Muscle of leg (tissue), 11 donors: ENCODE results near the gene MINDY2. TPM values are rescaled to one million over a fixed set of nuclear protein-coding genes. Genes with fewer than 3 reads are reported as not detected.
"Not testable (repeated sequence)": the region's sequence is repeated elsewhere in the genome, so short reads cannot be mapped to it uniquely, and the experiment has no call there.

ENCODE experiments used
- DNase-seq: peaks from one replicate; pipeline ENCODE4 v3.0.0; 2013
- H3K27ac ChIP-seq: one replicate; pipeline ENCODE4 v1.5.1; 2013; ENCODE audit warnings: mild to moderate bottlenecking, low read length, control low read depth
- H3K27me3 ChIP-seq: one replicate; pipeline ENCODE4 v1.6.1; 2013; ENCODE audit warnings: low read length; ENCODE audit not compliant: control insufficient read depth, insufficient read depth
- H3K36me3 ChIP-seq: one replicate; pipeline ENCODE4 v1.6.1; 2013; ENCODE audit warnings: low read length; ENCODE audit not compliant: control insufficient read depth, insufficient read depth
- H3K4me1 ChIP-seq: one replicate; pipeline ENCODE4 v1.6.1; 2013; ENCODE audit warnings: low read length; ENCODE audit not compliant: control insufficient read depth, insufficient read depth
- H3K4me3 ChIP-seq: one replicate; pipeline ENCODE4 v1.5.1; 2013; ENCODE audit warnings: low read length, control low read depth
- H3K9me3 ChIP-seq: replicated peaks from 2 replicates; pipeline ENCODE4 v1.6.1; 2013; ENCODE audit warnings: low read depth, low read length; ENCODE audit not compliant: control insufficient read depth
- WGBS: methylation state at CpG from one replicate; pipeline ENCODE4 v1.1.5; 2013; ENCODE audit warnings: missing lambda C conversion rate; ENCODE audit not compliant: insufficient coverage; 5-methylcytosine and 5-hydroxymethylcytosine counted together
- polyA plus RNA-seq, 8 donors: library from polyadenylated mRNA; unstranded; fragments of 120-200 nt; gene quantifications; one replicate each; pipeline versions ENCODE4 v1.2.1 to v1.2.3, GENCODE V29; 2013; ENCODE audit warnings: inconsistent platforms in 1 of 8, low replicate concordance in 1 of 8; ENCODE audit not compliant: insufficient read length in 8 of 8, insufficient read depth in 1 of 8
- total RNA-seq: library from RNA; stranded (reverse); fragments of 120-200 nt; gene quantifications from one replicate; pipeline ENCODE4 v1.2.4, GENCODE V29; 2013

The MINDY2 gene
- total and polyA plus RNA-seq, 9 donors = 6.2 to 13.6 (median 8.5) TPM

- no peak for DNase-seq
- no peak overlapping the region for H3K27ac ChIP-seq
- WGBS = 50% methylated on average over 1 of the region's 3 CpGs
Observed at GRCh38 chr15:58752716-58753115, 18.4 kb upstream of the MINDY2 start.

GRCh38 chr15:58755350-58755749 lies 15.8 kb upstream of the MINDY2 start:
- no peaks in the 10 kb centered on the region for H3K36me3 ChIP-seq
- no CpG with 5 or more reads among the region's 3 CpGs for WGBS
- no peaks in the 10 kb centered on the region for H3K9me3 ChIP-seq

More at GRCh38 chr15:58752716-58753115, 18.4 kb upstream of the MINDY2 start:
- Histone ChIP-seq H3K9me3 (no peaks in the 10 kb centered on the region), H3K4me1 (peaks cover 5% of the 10 kb centered on the region), H3K27me3 (no peaks in the 10 kb centered on the region), H3K36me3 (no peaks in the 10 kb centered on the region), H3K4me3 (no peak overlapping the region)

GRCh38 chr15:58755956-58756355 lies 15.1 kb upstream of the MINDY2 start:
- Histone ChIP-seq H3K27me3 (no peaks in the 10 kb centered on the region), H3K4me1 (no peaks in the 10 kb centered on the region), H3K4me3 (no peak overlapping the region), H3K36me3 (no peaks in the 10 kb centered on the region), H3K27ac (no peak overlapping the region), H3K9me3 (no peaks in the 10 kb centered on the region)
- DNase-seq = peak; percentile 15
- WGBS = 67% methylated on average over 4 of the region's 6 CpGs

More at GRCh38 chr15:58755350-58755749, 15.8 kb upstream of the MINDY2 start:
- H3K27me3 ChIP-seq = no peaks in the 10 kb centered on the region
- DNase-seq = no peak
- no peak overlapping the region for H3K27ac ChIP-seq
- peaks cover 5% of the 10 kb centered on the region for H3K4me1 ChIP-seq
- H3K4me3 ChIP-seq = no peak overlapping the region

GRCh38 chr15:58758141-58758540 lies 13.0 kb upstream of the MINDY2 start:
- peak; percentile 25 for DNase-seq
- no peaks in the 10 kb centered on the region for H3K36me3 ChIP-seq
- H3K4me3 ChIP-seq = no peak overlapping the region
- no peaks in the 10 kb centered on the region for H3K27me3 ChIP-seq
- no peaks in the 10 kb centered on the region for H3K9me3 ChIP-seq
- H3K27ac ChIP-seq = no peak overlapping the region
- no peaks in the 10 kb centered on the region for H3K4me1 ChIP-seq
- WGBS = 60% methylated on average over 1 of the region's 3 CpGs

- no CpG with 5 or more reads among the region's 7 CpGs for WGBS
- H3K27ac ChIP-seq = no peak overlapping the region
- no peak overlapping the region for H3K4me3 ChIP-seq
- no peak for DNase-seq
- no peaks in the 10 kb centered on the region for H3K4me1 ChIP-seq
- H3K27me3 ChIP-seq = no peaks in the 10 kb centered on the region
- peaks cover 5% of the 10 kb centered on the region for H3K9me3 ChIP-seq
- H3K36me3 ChIP-seq = no peaks in the 10 kb centered on the region
Observed at GRCh38 chr15:58760385-58761009, 10.6 kb upstream of the MINDY2 start.

- Histone ChIP-seq H3K4me3 (no peak overlapping the region), H3K36me3 (no peaks in the 10 kb centered on the region), H3K27me3 (no peaks in the 10 kb centered on the region), H3K9me3 (peaks cover 5% of the 10 kb centered on the region), H3K27ac (no peak overlapping the region), H3K4me1 (no peaks in the 10 kb centered on the region)
- no peak for DNase-seq
- WGBS = no CpG with 5 or more reads among the region's 1 CpG
Observed at GRCh38 chr15:58761010-58761388, 10.1 kb upstream of the MINDY2 start.

GRCh38 chr15:58762285-58762684 lies 8.8 kb upstream of the MINDY2 start:
- DNase-seq = no peak
- Histone ChIP-seq H3K4me1 (no peaks in the 10 kb centered on the region), H3K36me3 (no peaks in the 10 kb centered on the region), H3K9me3 (peaks cover 5% of the 10 kb centered on the region), H3K27me3 (no peaks in the 10 kb centered on the region), H3K27ac (no peak overlapping the region), H3K4me3 (no peak overlapping the region)

GRCh38 chr15:58762731-58763130 lies 8.4 kb upstream of the MINDY2 start:
- Histone ChIP-seq H3K4me3 (no peak overlapping the region), H3K9me3 (peaks cover 5% of the 10 kb centered on the region), H3K4me1 (no peaks in the 10 kb centered on the region), H3K27me3 (no peaks in the 10 kb centered on the region), H3K27ac (no peak overlapping the region), H3K36me3 (no peaks in the 10 kb centered on the region)
- WGBS = no CpG with 5 or more reads among the region's 1 CpG
- DNase-seq = no peak

- Histone ChIP-seq H3K4me3 (no peak overlapping the region), H3K27me3 (no peaks in the 10 kb centered on the region), H3K27ac (no peak overlapping the region), H3K9me3 (peaks cover 5% of the 10 kb centered on the region), H3K4me1 (no peaks in the 10 kb centered on the region), H3K36me3 (no peaks in the 10 kb centered on the region)
- no peak for DNase-seq
- 93% methylated on average over 5 of the region's 5 CpGs for WGBS
Observed at GRCh38 chr15:58764468-58764867, 6.6 kb upstream of the MINDY2 start.

GRCh38 chr15:58766290-58766689 lies 4.8 kb upstream of the MINDY2 start:
- Histone ChIP-seq H3K27ac (no peak overlapping the region), H3K36me3 (no peaks in the 10 kb centered on the region), H3K4me3 (no peak overlapping the region), H3K27me3 (no peaks in the 10 kb centered on the region), H3K9me3 (peaks cover 5% of the 10 kb centered on the region), H3K4me1 (peaks cover 4% of the 10 kb centered on the region)
- DNase-seq = no peak
- 92% methylated on average over 1 of the region's 5 CpGs for WGBS

GRCh38 chr15:58768601-58769004 lies 2.5 kb upstream of the MINDY2 start:
- H3K4me3 ChIP-seq, DNase-seq, H3K4me1 ChIP-seq, H3K9me3 ChIP-seq, H3K27me3 ChIP-seq, H3K27ac ChIP-seq, H3K36me3 ChIP-seq: not testable (repeated sequence)
- 87% methylated on average over 4 of the region's 7 CpGs for WGBS
